Activated CD4-positive, alpha-beta T cell treated with anti-CD3 and anti-CD28 coated beads, Interleukin-2, amount 50 U/mL, for 4 hours (primary cell): ENCODE results near the gene GSTA1.
"Not testable (repeated sequence)": the region's sequence is repeated elsewhere in the genome, so short reads cannot be mapped to it uniquely, and the experiment has no call there.

ENCODE experiments used
- DNase-seq, 2 experiments: peaks; one replicate each; pipeline ENCODE4 v3.0.0-alpha.2; 2020

The GSTA1 gene

GRCh38 chr6:52803668-52804255 is at the start of gene GSTA1:
GSTA1 (minus strand) TSS chr6:52803816; CDS start chr6:52799267, 4,549 bp downstream.
- not testable (repeated sequence) for DNase-seq

DNA sequence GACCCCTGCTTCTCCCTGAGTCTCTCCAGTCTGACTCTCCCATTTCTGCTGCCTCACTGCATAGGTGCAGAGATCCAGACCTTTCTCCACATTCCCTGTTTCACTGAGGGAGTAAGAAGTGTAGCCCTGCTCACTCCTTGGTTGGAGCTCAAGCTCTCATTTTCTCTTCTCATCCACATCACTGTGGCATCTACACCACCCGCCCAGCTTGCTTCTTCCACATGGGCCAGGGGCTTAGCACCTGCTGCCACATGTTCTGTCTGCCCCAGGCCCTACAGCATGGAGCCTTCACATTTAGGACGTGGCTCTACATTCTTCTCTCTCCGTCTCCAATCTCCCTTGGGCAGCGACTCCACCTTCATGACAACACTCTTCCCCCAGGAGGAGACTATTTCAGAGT is 45.5 kb upstream of the GSTA1 start:
- DNase-seq = no peak

- DNase-seq = no peak
These were observed 42.4 kb upstream of the GSTA1 start for GRCh38 chr6:52846002-52846401.

DNA sequence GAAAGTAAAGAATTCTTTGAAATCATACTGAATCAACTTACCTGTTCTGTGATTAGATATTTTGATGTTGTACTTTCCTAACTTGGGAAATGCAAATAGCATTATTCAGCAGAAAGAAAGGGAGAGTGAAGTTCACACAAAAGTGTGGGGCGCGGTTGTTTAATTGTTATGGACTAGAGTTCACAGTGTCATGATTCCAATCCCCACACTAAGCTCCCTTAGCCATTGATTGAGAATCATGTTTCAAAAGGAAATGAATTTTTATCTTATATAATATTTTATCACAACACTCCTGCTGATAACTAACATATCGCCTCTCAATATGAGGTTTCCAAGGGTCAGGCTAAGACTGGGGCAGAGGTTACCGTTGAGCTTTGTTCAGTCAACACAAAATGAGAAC is 40.0 kb upstream of the GSTA1 start:
- DNase-seq = no peak

DNA sequence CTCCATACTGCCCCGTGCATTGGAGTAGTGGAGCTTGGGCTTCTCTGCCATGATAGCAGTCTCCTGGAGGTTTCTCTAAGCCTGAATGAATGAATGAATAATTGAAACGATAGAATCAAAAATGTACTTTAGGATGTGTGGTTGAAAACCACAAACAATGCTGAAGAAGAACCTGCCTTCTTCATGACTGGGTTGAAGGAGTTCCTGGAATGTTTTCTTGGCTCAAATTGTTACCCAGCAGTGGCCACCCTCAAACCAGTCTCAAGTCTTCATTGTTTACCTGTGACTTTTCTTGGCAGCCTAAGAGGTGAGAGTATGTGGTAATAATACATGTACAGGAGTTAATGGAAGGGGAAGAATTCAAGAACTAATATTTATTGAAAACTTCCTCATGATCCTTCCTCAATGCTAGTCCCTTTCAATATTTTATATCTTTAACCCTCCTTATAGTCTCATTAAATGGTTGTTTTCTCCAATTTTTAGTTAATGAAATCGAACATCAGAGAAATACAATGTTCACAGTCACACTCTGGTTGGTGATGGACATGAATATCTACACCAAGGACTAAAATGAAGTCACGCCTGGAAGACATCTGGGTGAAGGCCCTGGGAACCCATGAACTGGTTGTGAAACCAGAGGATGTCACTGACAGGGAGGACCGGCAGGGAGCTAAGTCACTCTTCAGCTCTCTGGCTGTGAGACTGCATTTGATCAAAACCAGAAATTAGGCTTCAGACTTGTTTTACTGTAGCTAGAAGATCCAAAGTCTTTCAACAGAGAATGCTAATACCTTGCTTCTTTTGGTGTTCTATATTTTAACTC is 37.4 kb upstream of the GSTA1 start, which contains the start of gene GSTA5:
Gene GSTA5, minus strand, starts transcription at position 51 of the 823 bp plus-strand sequence.
- no peak for DNase-seq

- DNase-seq = peak; percentile 23 to 40
These were observed 35.8 kb upstream of the GSTA1 start for GRCh38 chr6:52839124-52840055.

DNA sequence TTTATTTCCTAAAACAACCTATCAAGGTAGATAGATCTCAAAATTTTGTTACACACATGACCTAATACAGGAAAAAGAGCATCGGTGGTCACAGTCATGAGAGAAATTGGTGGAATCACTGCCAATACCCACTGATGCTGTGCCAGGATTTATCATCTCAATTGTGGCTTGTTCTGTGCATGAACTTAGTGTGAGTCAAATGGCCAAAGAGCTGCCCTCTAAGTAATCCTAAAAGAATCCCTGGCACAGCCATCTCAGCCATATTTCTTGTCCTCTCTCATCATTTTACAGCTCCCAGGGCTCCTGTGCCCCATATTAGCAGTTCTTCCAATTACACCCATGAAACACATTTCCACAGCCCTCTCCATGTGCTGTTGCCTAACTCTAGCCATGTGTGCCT is 30.9 kb upstream of the GSTA1 start:
- DNase-seq = no peak

DNA sequence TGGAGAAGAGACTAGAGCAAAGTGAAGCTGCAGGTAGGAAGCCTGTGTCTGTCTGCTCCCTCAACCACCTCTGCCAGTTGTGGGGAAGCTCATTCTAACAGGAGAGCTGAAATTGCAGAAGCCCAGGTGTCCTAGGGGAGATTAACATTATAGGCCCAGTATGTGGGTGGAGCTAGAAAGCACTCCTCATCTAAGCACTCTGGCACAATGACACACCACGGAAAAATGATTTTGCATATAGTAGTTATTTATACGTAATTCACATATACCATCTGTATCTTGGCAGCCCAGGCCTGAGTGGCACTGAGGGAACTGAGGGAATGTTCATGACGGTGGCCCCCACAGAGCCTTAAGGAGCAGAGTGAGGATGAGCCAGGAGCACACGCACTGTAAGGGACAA is 27.3 kb upstream of the GSTA1 start:
- not testable (repeated sequence) for DNase-seq

GRCh38 chr6:52829046-52829817 is 25.6 kb upstream of the GSTA1 start:
- no peak for DNase-seq

GRCh38 chr6:52828621-52829020 is 25.0 kb upstream of the GSTA1 start:
- not testable (repeated sequence) for DNase-seq

DNA sequence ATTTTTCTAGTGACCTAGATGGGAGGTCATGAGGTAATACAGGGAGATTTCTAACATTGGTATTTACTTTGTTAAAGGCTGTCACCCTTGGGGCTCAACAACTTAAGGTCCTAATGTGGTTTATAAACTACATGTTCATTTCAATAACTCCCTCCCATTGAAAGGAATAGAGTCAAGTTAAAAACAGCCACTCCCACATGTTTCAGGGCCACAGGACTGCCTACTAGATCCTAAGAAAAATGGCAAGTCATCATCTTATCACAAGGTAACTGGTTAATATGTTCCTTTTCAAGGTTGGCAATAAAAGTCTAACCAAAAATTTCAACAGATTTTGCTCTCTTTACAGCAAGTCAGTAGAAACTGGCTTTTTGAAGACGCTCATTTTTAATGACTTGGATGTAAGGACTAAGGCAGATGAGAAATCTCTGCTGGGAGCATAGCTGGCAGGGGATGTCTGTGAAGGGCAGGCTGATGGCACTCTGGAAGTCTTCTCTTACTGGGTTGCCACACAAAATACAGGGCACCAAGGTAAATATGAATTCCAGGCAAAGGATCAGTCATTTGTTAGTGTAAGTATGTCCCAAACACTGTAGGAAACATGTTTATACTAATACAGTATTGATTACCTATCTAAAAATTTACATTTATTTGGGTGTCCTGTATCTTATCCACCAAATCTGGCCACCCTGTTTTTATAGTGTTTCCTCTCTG is 23.6 kb upstream of the GSTA1 start:
- not testable (repeated sequence) for DNase-seq

- no peak for DNase-seq
These were observed 22.9 kb upstream of the GSTA1 start for GRCh38 chr6:52826513-52826912.

DNA sequence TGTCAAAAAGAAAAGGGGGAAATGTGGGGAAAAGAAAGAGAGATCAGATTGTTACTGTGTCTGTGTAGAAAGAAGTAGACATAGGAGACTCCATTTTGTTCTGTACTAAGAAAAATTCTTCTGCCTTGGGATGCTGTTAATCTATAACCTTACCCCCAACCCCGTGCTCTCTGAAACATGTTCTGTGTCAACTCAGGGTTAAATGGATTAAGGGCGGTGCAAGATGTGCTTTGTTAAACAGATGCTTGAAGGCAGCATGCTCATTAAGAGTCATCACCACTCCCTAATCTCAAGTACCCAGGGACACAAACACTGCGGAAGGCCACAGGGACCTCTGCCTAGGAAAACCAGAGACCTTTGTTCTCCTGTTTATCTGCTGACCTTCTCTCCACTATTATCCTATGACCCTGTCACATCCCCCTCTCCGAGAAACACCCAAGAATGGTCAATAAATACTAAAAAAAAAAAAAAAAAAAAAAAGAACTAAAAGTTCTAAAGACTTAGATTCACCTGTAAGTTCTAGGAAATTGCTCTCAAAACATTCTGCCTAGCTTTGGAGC is 22.4 kb upstream of the GSTA1 start:
- not testable (repeated sequence) for DNase-seq

- not testable (repeated sequence) for DNase-seq
These were observed 21.7 kb upstream of the GSTA1 start for GRCh38 chr6:52825270-52825793.

DNA sequence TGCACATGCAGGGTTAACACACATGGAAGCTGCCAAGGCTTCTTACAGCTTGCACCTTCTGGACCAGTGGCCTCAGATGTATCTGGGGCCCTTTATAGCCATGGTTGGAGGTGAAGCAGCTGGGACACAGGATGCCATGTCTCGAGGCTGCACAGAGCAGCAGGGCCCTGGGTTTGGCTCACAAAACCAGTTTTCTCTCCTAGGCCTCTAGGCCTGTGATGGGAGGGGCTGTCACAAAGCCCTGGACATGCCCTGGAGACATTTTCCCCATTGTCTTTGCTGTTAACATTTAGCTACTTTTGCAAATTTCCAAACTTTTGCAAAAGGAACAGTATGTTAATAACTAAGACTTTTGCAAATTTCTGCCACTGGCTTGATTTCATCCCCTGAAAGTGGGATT is 18.2 kb upstream of the GSTA1 start:
- no peak for DNase-seq

DNA sequence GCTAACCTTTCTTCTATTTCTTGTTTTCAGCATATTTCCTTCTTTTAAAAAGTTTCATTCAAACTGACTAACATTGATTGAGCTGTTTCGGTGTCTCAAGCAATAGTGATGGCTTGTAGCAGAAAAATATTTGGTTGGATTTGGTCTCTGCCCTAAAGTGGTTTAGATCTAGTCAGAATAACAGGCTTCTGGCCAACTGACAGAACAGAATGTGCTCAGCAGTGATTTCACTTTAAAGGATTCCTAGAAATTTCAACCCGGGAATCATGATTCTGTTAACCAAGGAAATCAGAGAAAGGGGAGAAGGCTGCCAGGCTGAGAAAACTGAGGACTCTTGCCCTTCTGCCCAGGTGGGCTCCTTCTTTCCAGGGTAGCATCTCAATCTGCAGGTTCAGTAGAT is 16.6 kb upstream of the GSTA1 start:
- no peak for DNase-seq

DNA sequence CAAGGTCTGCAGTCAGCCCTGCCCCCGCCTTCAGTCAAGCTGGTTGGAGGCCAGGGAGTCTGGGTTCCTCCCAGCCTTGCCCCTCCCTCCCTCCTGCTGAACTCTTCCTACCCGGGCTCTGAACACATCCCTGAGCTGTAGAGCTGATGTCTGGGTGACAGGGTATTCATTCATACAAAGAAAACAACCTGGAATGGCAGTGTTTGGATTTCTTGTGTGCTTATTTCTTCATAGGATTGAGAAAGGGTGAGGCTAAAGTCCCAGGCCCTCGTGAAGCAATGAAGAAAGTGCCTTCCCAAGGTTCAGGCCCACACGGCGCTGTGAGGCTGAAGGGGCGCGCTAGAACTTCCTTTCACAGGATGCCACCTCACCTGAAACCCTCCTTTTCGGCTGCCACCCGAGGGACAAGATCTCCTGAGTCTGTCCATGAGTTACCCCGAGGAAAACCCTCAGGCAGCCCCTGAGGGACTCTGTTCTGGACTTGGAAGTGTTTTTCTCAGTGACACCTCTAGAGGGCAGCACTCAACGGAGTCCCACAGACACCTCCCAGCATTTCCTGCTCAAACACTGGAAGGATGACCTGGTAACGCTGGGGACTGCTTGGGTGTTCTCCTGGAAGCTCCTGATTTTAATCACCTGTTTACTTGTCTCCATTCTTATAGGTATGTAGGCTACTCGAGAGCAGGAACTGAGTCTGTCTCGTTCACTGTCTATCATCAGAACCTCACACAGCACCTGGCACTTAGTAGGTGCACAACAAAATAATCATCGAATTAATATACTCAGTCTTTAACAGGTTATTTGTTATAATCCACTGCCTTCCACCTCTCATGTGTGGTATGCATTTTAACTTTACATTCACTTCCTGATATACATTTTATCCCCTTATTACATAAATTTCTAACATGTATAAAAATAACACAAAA is 11.8 kb upstream of the GSTA1 start:
- DNase-seq = peak; percentile 14 to 24

DNA sequence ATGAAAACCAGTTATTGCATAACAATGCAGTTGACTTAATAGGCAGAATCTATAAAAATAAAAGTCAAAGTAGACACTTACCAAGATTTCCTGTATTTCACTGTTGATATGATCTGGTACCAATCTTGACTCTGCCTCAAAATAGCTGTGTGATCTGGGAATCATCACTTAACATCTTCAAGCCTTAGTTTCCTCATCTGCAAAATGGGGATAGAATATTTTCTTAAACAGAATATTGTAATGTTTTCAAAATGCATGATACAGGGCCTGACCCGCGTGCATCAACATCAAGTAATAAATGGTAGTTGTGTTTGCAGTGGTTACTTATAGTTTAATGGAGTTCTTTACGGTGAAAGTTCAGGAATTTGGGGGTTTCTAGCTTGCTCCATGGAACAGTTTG is 10.9 kb upstream of the GSTA1 start:
- DNase-seq = not testable (repeated sequence)

- not testable (repeated sequence) for DNase-seq
These were observed 6.2 kb upstream of the GSTA1 start for GRCh38 chr6:52809777-52810176.

- no peak for DNase-seq
These were observed 5.0 kb upstream of the GSTA1 start for GRCh38 chr6:52808660-52809059.
